SK-N-SH (cell line): Measurements from ENCODE around the gene PLCG2. TPM values are rescaled to one million over a fixed set of nuclear protein-coding genes. Genes with fewer than 3 reads are reported as not detected.
A peak's percentile ranks its signal among the peaks of the same experiment; 100 is the strongest.

Source experiments
- CTCF ChIA-PET: fragments of 300-600, 350-600 bp; formaldehyde crosslinking; extraction: SDS; loops from one replicate; lab custom pipeline; 2021; lab: Yijun Ruan, JAX
- POLR2A ChIA-PET: fragments of 350-600 bp; sonication (Branson Sonifier 250); formaldehyde crosslinking; extraction: SDS; loops from one replicate; lab custom pipeline; 2020; ENCODE audit warnings: antibody characterized with exemption, inconsistent platforms; lab: Yijun Ruan, JAX
- DNase-seq: peaks from one replicate; pipeline ENCODE4 v3.0.0; 2012
- H2AFZ ChIP-seq: fragments of 200-600 bp; sonication (generic); 2 replicates; pipeline ENCODE4 v1.8.1; 2016; ENCODE audit warnings: antibody characterized with exemption, mild to moderate bottlenecking, low read depth
- H3F3A ChIP-seq: fragments of 200-600 bp; sonication (generic); replicated peaks from 2 replicates; pipeline ENCODE3; 2016; ENCODE audit warnings: antibody characterized with exemption, mild to moderate bottlenecking; ENCODE audit not compliant: insufficient read depth
- H3K27ac ChIP-seq, 2 experiments: fragments of 200-500 bp in 1 of 2; fragments of 200-600 bp in 1 of 2; sonication (Bioruptor generic) in 1 of 2; sonication (generic), shearing (Covaris generic) in 1 of 2; 2 replicates each; pipeline versions ENCODE4 v1.5.1 to v1.6.1; 2014 to 2016; ENCODE audit warnings: low read depth in 2 of 2, inconsistent platforms in 1 of 2, low read length in 1 of 2, mild to moderate bottlenecking in 1 of 2, mixed read lengths in 1 of 2
- H3K27me3 ChIP-seq: fragments of 200-600 bp; sonication (generic), shearing (Covaris generic); 2 replicates; pipeline ENCODE4 v1.6.1; 2016; ENCODE audit warnings: mixed run types; ENCODE audit not compliant: insufficient read depth
- H3K36me3 ChIP-seq, 2 experiments: fragments of 200-500 bp in 1 of 2; fragments of 200-600 bp in 1 of 2; sonication (Bioruptor generic) in 1 of 2; sonication (generic) in 1 of 2; replicated peaks in 1 of 2; 2 replicates each; pipeline versions ENCODE3 to v1.5.1; 2014 to 2016; ENCODE audit warnings: low read length in 1 of 2, mild to moderate bottlenecking in 1 of 2; ENCODE audit not compliant: insufficient read depth in 2 of 2, control insufficient read depth in 1 of 2
- H3K4me1 ChIP-seq, 2 experiments: fragments of 200-500 bp in 1 of 2; fragments of 200-600 bp in 1 of 2; sonication (Bioruptor generic) in 1 of 2; sonication (generic), shearing (Covaris generic) in 1 of 2; 2 replicates each; pipeline versions ENCODE4 v1.5.1 to v1.6.1; 2014 to 2016; ENCODE audit warnings: low read depth in 1 of 2, low read length in 1 of 2, mixed run types in 1 of 2; ENCODE audit not compliant: insufficient read depth in 2 of 2, control insufficient read depth in 1 of 2
- H3K4me2 ChIP-seq: fragments of 200-600 bp; sonication (generic), shearing (Covaris generic); 2 replicates; pipeline ENCODE4 v1.6.1; 2017; ENCODE audit warnings: mixed run types
- H3K4me3 ChIP-seq, 2 experiments: fragments of 200-500 bp in 1 of 2; fragments of 200-600 bp in 1 of 2; sonication (Bioruptor generic) in 1 of 2; sonication (generic), shearing (Covaris generic) in 1 of 2; 2 replicates each; pipeline versions ENCODE4 v1.5.1 to v1.8.1; 2014 to 2016; ENCODE audit warnings: low read depth in 2 of 2, inconsistent platforms in 1 of 2, low read length in 1 of 2, mild to moderate bottlenecking in 1 of 2, mixed read lengths in 1 of 2, moderate library complexity in 1 of 2
- H3K79me2 ChIP-seq: fragments of 200-600 bp; sonication (generic); 2 replicates; pipeline ENCODE4 v1.8.1; 2017; ENCODE audit warnings: mild to moderate bottlenecking; ENCODE audit not compliant: insufficient read depth
- H3K9ac ChIP-seq: fragments of 200-600 bp; sonication (generic); 2 replicates; pipeline ENCODE4 v1.6.1; 2017; ENCODE audit warnings: mixed run types
- H3K9me2 ChIP-seq: fragments of 200-600 bp; sonication (generic); 2 replicates; pipeline ENCODE4 v1.6.1; 2017; ENCODE audit warnings: mixed run types
- H3K9me3 ChIP-seq: fragments of 200-600 bp; sonication (generic); 2 replicates; pipeline ENCODE4 v1.6.1; 2017; ENCODE audit warnings: mixed run types, mild to moderate bottlenecking, moderate library complexity
- H4K20me1 ChIP-seq: fragments of 200-600 bp; sonication (generic); 2 replicates; pipeline ENCODE4 v1.6.1; 2017; ENCODE audit warnings: mild to moderate bottlenecking, mixed run types; ENCODE audit not compliant: insufficient read depth
- CTCF ChIP-seq: fragments of 200-600 bp; sonication (generic); IDR thresholded peaks from 2 replicates; pipeline ENCODE4 v1.6.1; 2017; ENCODE audit warnings: antibody characterized with exemption, mild to moderate bottlenecking, moderate library complexity
- IRF3 ChIP-seq: fragments of 150-350 bp; IDR thresholded peaks from 2 replicates; pipeline ENCODE4 v1.6.1; 2016; ENCODE audit warnings: mild to moderate bottlenecking, low read depth, low read length
- REST ChIP-seq: IDR thresholded peaks from 2 replicates; pipeline ENCODE4 v1.6.1; 2012; ENCODE audit warnings: mild to moderate bottlenecking, low read depth, low read length, moderate library complexity
- WGBS: methylation state at CpG from one replicate; pipeline ENCODE4 v1.1.6; 2017; ENCODE audit warnings: low lambda C conversion rate; 5-methylcytosine and 5-hydroxymethylcytosine counted together
- polyA plus RNA-seq, 3 experiments: library from polyadenylated mRNA; depleted of rRNA; stranded (reverse); fragments of >200 nt; gene quantifications; 2 replicates each; pipeline ENCODE4 v1.2.3, GENCODE V29; 2012

Gene PLCG2
- polyA plus RNA-seq, 1 of the 3 experiments (the other 2 are of a cell fraction): 0.23 TPM

GRCh38 chr16:81938326-81939163 lies 159.5 kb downstream of the PLCG2 start (continued):
- no peak for TF ChIP-seq REST
- TF ChIP-seq CTCF: no peak

- TF ChIP-seq IRF3 (no peak), CTCF (0 out of 2 replicates have a peak, but pooled peaks have one; percentile 12)
- CTCF ChIA-PET: interaction anchor here (1.0 to 4.2 kb wide), 6 partner anchors 9 to 322 kb away, joined by 3 to 44 read pairs (median 6); no protein-coding TSS in a partner anchor
- 40% methylated on average over 6 of the region's 7 CpGs for WGBS
- Histone ChIP-seq H3K27ac (no peak overlapping the region), H3K27me3 (no peaks in the 10 kb centered on the region; the same call in 1 of the 2 replicates), H3K9ac (no peak overlapping the region), H3K9me2 (no peaks in the 10 kb centered on the region), H3K36me3 (no peaks in the 10 kb centered on the region), H3K4me1 (no peaks in the 10 kb centered on the region), H4K20me1 (no peaks in the 10 kb centered on the region), H2AFZ (no peak overlapping the region), H3F3A (no peaks in the 10 kb centered on the region), H3K79me2 (no peaks in the 10 kb centered on the region), H3K4me3 (no peak overlapping the region), H3K4me2 (no peak overlapping the region), H3K9me3 (no peaks in the 10 kb centered on the region)
- POLR2A ChIA-PET: no interaction called here
- no peak for DNase-seq
Measured at GRCh38 chr16:81939164-81940056, 160.3 kb downstream of the PLCG2 start.
